Activated T-cell treated with anti-CD3 and anti-CD28 coated beads, Interleukin-2, amount 50 U/mL, for 4 hours (primary cell): Measurements from ENCODE around the gene DEPDC1. TPM values are rescaled to one million over a fixed set of nuclear protein-coding genes. Genes with fewer than 3 reads are reported as not detected.

Experiments
- ATAC-seq, 2 donors: fragments of 200-7000 bp; cut with Tn5 transposase; one replicate each; pipeline ENCODE4 v1.10.0; 2021
- DNase-seq: peaks from one replicate; pipeline ENCODE4 v3.0.0-alpha.2; 2020
- H3K27me3 Mint-ChIP-seq: one replicate; pipeline ENCODE4 v1.8.0; 2021; ENCODE audit warnings: low read depth, mixed read lengths
- H3K36me3 Mint-ChIP-seq: one replicate; pipeline ENCODE4 v1.8.0; 2022; ENCODE audit warnings: mixed read lengths; ENCODE audit not compliant: insufficient read depth
- H3K4me1 Mint-ChIP-seq: one replicate; pipeline ENCODE4 v1.8.0; 2021; ENCODE audit warnings: low read depth, mixed read lengths
- H3K4me3 Mint-ChIP-seq: one replicate; pipeline ENCODE4 v1.8.0; 2021; ENCODE audit warnings: mild to moderate bottlenecking, moderate library complexity, mixed read lengths
- H3K9me3 Mint-ChIP-seq: one replicate; pipeline ENCODE4 v1.8.0; 2021; ENCODE audit warnings: mixed read lengths
- total RNA-seq, 3 donors: library from RNA; stranded (reverse); gene quantifications; one replicate each; pipeline ENCODE4 v1.2.1, GENCODE V29; 2021

The DEPDC1 gene
- total RNA-seq, 3 donors from 2014 or later, result 0.20 to 0.49 (median 0.45) TPM

DNA sequence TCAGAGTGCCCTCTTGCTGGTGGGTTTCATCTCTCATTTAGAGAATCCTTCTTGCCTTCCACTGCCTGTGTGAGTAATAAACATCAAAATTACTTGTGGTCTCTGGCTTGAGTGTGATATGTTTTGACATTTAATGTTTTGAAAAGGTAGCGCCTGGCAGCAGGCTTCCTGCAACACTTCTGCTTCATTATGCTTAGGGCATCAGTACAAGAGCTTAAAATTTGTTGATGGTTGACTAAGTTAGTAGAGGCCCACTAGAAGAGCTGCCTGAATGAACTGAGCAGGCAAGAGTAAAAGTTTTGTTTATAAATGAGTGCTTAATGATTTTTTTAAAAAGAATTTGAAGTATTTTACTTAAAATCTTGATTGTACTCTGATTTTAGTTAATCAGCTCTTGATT is 40.7 kb downstream of the DEPDC1 start:
- no peak overlapping the region for H3K4me3 Mint-ChIP-seq
- H3K36me3 Mint-ChIP-seq, result no peaks in the 10 kb centered on the region
- ATAC-seq (no peak), DNase-seq (no peak)
- no peaks in the 10 kb centered on the region for H3K4me1 Mint-ChIP-seq
- H3K9me3 Mint-ChIP-seq, result no peaks in the 10 kb centered on the region
- H3K27me3 Mint-ChIP-seq, result peaks cover 7% of the 10 kb centered on the region

DNA sequence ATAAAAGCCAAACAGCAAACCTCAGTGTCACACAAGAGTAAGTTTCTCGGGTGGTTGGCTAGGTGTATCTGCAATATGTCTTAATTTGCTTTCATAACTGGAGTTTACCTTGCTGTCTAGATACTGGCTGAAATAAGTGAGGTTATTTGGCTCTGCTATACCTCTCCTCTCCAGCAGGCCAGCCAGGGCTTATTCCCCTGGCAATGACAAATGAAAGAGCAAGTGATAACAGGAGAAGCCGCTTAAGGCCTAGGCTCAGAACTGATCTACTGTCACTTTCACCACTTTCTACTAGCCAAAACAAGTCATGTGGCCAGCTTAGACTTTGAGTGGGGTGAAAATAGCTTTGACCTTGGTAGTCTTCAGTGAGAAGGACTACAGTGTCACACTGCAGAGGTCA is 42.3 kb downstream of the DEPDC1 start:
- ATAC-seq (no peak), DNase-seq (no peak)
- Mint-ChIP-seq H3K9me3 (no peaks in the 10 kb centered on the region), H3K4me1 (no peaks in the 10 kb centered on the region), H3K27me3 (peaks cover 7% of the 10 kb centered on the region), H3K4me3 (no peak overlapping the region), H3K36me3 (no peaks in the 10 kb centered on the region)

DNA sequence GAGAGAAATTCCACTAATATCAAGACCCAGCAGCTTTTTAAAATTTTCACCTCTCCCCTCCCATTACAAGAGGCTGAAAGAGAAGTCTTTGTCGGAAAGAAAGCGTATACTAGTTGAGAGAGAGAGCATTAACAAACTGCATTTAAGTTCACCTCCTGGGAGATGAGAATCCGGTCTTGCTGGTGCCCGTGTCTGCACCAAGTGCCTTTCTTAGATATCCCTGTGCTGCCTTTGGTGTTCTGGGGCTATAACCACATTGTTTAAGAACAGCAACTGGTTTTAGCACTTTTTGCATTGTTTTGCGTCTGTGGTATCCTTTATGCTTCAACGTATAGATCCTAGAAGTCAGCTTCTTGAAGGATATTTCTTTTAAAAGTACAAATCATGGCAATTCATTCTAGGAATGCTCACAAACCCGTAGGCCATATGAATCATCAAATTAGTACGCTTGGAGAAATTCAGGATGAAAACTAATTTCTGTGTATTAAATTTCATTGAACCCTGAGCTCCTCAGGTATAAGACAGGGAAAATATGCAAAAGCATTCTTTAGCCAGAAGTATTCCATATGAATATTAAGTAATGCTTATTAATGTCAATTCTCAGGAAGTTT is 43.7 kb downstream of the DEPDC1 start:
- Mint-ChIP-seq H3K36me3 (no peaks in the 10 kb centered on the region), H3K27me3 (no peaks in the 10 kb centered on the region), H3K4me1 (no peaks in the 10 kb centered on the region), H3K9me3 (no peaks in the 10 kb centered on the region), H3K4me3 (no peak overlapping the region)
- DNase-seq (no peak), ATAC-seq (no peak)

DNA sequence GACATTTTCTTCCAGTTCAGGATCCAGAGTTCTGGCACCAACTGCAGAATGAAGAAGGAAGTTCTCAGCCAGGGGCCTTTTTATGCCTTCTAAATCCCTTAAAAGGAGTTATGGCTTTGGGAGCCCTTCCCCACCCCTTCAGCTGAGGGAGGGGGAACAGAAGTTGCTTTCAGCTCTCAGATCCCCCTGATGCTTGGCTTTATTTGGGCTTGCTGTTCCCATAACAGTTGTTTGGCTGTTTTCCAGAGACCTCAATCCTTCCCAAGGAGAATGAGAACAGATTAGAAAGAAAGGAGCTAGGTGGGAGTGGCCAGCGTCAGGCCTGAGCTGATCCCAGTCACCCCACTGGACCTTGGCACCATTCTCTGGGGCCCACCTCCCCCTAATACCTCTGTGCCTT is 47.0 kb downstream of the DEPDC1 start, which contains the start of gene RPE65:
Gene RPE65 (minus strand): TSS at position 54 of the 400 bp plus-strand sequence. CDS start 49 bp downstream, at position 5.
- Mint-ChIP-seq H3K27me3 (no peaks in the 10 kb centered on the region), H3K4me3 (no peak within 1 kb of the TSS), H3K9me3 (no peaks in the 10 kb centered on the region), H3K36me3 (no peaks in the 10 kb centered on the region), H3K4me1 (no peaks in the 10 kb centered on the region)
- DNase-seq (no peak), ATAC-seq (no peak)

DNA sequence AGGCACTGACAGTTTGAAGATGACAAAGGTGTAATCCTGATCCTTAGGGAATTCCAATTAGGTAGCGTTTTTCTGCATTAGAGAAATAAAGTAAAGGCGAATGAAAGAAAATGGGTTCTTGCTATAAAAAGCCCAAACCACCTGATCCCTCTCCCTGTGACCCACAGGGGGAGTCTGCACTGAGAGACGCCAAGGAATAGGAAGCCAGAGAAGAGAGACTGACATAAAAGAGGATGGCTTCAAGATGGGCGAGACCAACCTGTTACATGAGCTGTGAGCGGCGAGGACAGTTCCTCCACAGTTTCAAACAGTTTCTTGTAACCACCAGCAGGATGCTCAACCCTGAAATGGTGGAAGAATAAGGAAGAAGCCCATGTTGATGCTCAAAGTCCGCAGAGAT is 48.5 kb downstream of the DEPDC1 start:
- ATAC-seq (no peak), DNase-seq (no peak)
- Mint-ChIP-seq H3K36me3 (no peaks in the 10 kb centered on the region), H3K9me3 (no peaks in the 10 kb centered on the region), H3K4me3 (no peak overlapping the region), H3K27me3 (peaks cover 8% of the 10 kb centered on the region), H3K4me1 (no peaks in the 10 kb centered on the region)

DNA sequence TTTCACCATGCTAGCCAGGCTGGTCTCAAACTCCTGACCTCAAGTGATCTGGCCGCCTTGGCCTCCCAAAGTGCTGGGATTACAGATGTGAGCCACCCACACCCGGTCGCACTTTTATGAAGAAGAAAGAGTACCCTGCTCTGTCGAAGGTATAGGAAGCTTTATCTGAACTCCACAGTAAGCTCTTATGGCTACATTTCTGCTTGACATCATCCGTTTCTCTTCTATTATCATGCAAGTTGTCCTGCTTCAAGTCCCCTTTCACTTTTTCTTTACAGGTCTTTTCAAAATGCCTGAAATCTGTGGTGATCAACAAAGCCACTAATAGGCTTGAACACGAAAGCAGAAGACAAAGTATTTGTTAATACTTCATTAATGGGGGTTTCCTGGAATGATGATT is 51.2 kb downstream of the DEPDC1 start:
- no peaks in the 10 kb centered on the region for H3K36me3 Mint-ChIP-seq
- H3K4me3 Mint-ChIP-seq, result no peak overlapping the region
- H3K27me3 Mint-ChIP-seq, result peaks cover 9% of the 10 kb centered on the region
- H3K9me3 Mint-ChIP-seq, result no peaks in the 10 kb centered on the region
- no peaks in the 10 kb centered on the region for H3K4me1 Mint-ChIP-seq
- ATAC-seq (no peak), DNase-seq (no peak)

DNA sequence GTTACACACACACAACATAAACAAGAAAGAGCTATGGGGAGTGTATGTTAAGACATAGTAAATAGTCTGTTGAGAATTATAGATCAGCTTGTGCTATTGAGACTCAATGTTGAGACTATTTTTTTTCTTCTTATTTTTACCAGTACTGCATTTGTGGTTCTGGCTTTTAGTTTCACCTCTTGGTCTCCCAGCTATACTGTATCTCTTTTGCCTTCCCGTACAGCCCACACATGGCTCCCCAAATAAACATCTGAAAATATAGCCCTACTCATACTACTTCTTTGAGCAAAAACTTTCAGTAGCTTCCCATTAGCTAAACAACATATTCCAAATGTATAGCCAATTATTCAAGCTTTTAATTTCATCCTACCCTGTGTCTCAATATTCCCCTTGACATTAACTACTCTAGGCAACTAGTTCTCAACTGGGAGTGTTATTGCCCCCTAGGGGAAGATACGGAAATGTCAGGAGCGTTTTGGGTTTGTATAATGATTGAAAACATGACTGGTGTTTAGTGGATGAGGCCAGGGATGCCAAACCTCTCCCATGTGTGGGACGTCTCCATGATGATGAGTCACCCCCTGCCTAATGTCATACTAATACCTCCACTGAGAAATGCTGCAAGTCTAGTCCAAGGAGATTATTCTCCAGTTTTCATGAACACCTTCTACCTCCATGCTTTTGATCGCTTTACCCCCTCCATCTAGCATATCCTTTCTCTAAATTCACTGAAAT is 53.9 kb downstream of the DEPDC1 start:
- DNase-seq (no peak), ATAC-seq (no peak)
- H3K9me3 Mint-ChIP-seq, result no peaks in the 10 kb centered on the region
- H3K36me3 Mint-ChIP-seq, result no peaks in the 10 kb centered on the region
- H3K4me1 Mint-ChIP-seq, result no peaks in the 10 kb centered on the region
- peaks cover 9% of the 10 kb centered on the region for H3K27me3 Mint-ChIP-seq
- no peak overlapping the region for H3K4me3 Mint-ChIP-seq

DNA sequence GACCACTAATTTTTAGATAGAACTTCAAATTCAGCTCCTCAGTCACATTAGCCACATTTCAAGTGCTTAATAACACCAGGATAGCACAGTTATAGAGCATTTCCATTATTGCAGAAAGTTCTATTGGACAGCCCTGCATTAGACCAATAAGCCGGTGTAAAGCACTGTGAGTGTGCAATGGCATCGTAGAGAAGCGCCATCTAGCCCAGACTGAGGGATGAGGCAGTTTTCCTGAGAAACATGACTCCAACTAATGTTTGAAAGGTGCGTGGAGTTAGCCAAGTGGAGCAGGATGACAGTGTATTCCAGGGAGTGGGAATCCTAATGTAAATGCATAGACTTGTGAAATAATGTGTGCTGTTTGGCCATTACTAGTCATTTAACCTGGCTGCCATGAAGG is 54.9 kb downstream of the DEPDC1 start:
- Mint-ChIP-seq H3K9me3 (no peaks in the 10 kb centered on the region), H3K4me1 (no peaks in the 10 kb centered on the region), H3K4me3 (no peak overlapping the region), H3K27me3 (peaks cover 9% of the 10 kb centered on the region), H3K36me3 (no peaks in the 10 kb centered on the region)
- ATAC-seq (no peak), DNase-seq (no peak)

DNA sequence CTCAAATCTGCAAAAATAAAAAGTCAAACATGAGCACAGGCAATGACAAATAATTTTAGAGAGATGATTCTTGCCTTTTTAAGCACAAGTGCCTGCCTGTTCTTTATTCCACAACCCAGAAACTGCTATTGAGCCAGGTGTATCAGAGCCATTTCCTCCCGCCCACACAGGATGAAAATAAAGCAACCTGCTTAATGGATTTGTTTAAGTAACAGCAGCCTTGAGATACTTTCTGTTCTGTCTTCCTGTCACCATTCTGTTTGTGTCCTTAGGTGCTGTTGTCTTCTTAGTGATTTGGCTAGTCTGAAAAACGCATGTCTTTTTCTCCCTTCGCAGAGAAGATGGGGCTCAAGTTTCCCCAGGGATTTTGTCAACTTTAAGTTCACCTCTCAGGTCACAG is 58.6 kb downstream of the DEPDC1 start:
- Mint-ChIP-seq H3K9me3 (no peaks in the 10 kb centered on the region), H3K4me3 (no peak overlapping the region), H3K36me3 (no peaks in the 10 kb centered on the region), H3K4me1 (no peaks in the 10 kb centered on the region), H3K27me3 (peaks cover under 1% of the 10 kb centered on the region)
- ATAC-seq, result no peak
- no peak for DNase-seq

DNA sequence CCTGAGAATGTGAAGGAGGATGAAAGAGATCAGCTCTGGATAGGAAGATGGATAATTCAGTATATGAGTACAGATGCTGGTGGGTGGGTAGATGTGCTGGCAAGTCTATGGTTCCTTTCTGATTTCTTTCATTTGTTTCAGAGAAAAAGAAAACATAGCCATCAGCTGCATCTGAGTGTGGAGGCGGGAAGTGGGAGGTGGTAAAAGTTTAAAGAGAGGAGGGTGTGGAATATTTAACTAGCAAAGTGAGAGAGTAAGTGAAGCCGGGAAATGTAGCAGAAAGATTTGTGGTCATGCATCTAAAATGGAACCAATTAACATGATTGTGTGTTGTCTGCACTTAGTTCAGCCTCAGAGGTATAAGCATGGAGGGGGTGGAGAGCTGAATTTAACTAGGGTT is 63.5 kb downstream of the DEPDC1 start:
- Mint-ChIP-seq H3K27me3 (no peaks in the 10 kb centered on the region), H3K36me3 (no peaks in the 10 kb centered on the region), H3K9me3 (no peaks in the 10 kb centered on the region), H3K4me1 (no peaks in the 10 kb centered on the region), H3K4me3 (no peak overlapping the region)
- DNase-seq, result no peak
- no peak for ATAC-seq

DNA sequence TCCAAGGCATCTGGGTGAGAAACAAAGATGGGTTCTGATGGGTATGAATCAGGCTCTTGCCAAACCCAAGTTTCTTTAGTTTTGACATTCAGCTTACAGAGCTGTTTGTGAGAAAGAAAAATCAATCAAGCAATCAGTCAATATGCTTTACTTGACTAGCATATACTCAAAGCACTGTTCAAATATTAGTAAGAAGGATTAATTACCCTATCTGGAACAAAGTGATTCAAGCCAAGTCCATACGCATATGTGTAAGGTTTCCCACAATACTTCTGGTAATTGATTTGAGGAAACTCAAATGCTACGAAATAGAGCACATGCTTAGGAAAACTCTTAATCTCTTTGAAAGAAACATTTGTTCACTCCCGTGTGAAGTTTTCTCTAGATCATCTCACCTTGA is 65.8 kb downstream of the DEPDC1 start:
- no peak overlapping the region for H3K4me3 Mint-ChIP-seq
- no peaks in the 10 kb centered on the region for H3K9me3 Mint-ChIP-seq
- no peaks in the 10 kb centered on the region for H3K4me1 Mint-ChIP-seq
- H3K36me3 Mint-ChIP-seq, result no peaks in the 10 kb centered on the region
- H3K27me3 Mint-ChIP-seq, result no peaks in the 10 kb centered on the region
- ATAC-seq (no peak), DNase-seq (no peak)

DNA sequence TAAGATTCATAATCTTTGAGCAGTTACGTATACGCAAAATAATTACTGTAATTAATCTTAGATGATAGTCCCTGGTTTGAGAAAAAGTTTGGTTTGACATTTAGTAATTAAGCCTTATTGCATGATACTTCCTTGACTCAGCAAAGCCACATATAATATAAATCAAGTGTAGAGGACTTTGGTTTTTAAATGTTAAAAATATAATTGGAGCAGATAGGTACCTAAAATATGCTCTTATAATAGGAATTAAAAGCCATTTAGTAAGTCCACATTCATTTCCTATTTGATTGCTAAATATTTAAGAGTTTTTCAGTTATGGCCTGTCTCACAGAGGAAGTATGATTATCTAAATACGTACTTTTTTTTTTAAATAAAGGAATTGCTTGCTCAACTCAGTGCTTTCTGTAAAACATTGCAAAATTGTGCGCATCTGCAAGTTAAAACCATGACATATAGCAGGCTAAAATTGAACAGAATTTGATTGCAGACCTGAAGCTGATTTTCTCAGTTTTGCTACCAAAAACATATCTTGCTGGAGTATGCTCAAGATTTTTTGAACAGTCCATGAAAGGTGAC is 67.6 kb downstream of the DEPDC1 start:
- no peak for DNase-seq
- no peaks in the 10 kb centered on the region for H3K27me3 Mint-ChIP-seq
- H3K4me1 Mint-ChIP-seq, result no peaks in the 10 kb centered on the region
- no peaks in the 10 kb centered on the region for H3K36me3 Mint-ChIP-seq
- ATAC-seq, result no peak
- no peak overlapping the region for H3K4me3 Mint-ChIP-seq
- H3K9me3 Mint-ChIP-seq, result no peaks in the 10 kb centered on the region

DNA sequence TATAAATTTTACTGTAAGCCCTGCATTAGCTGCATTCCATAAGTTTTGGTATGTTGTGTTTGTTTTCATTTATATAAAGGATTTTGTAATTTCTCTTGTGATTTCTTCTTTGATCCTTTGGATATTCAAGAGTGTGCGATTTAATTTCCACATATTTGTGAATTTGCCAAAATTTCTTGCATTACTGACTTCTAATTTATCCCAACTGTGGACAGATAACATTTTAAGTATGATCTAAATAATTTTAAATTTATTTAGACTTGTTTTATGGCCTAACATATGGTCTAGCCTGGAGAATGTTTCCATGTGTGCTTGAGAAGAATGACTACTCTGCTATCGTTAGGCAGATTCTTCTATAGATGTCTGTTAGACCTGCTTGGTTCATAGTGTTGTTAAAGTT is 70.3 kb downstream of the DEPDC1 start:
- H3K36me3 Mint-ChIP-seq, result no peaks in the 10 kb centered on the region
- no peaks in the 10 kb centered on the region for H3K4me1 Mint-ChIP-seq
- H3K4me3 Mint-ChIP-seq, result no peak overlapping the region
- H3K27me3 Mint-ChIP-seq, result no peaks in the 10 kb centered on the region
- ATAC-seq (no peak), DNase-seq (no peak)
- H3K9me3 Mint-ChIP-seq, result no peaks in the 10 kb centered on the region
